Omental fat pad (tissue), 4 donors: ENCODE data around the gene TTLL3. TPM values are rescaled to one million over a fixed set of nuclear protein-coding genes. Genes with fewer than 3 reads are reported as not detected.
A peak's percentile ranks its signal among the peaks of the same experiment; 100 is the strongest.
"Not testable (repeated sequence)": the region's sequence is repeated elsewhere in the genome, so short reads cannot be mapped to it uniquely, and the experiment has no call there.

ENCODE experiments used
- ATAC-seq: fragments of 150-250 bp; one replicate; pipeline ENCODE4 v1.9.1; 2016; ENCODE audit warnings: mild to moderate bottlenecking, moderate library complexity; ENCODE audit not compliant: low FRiP score
- DNase-seq: peaks from one replicate; pipeline ENCODE4 v3.0.0-alpha.2; 2019; ENCODE audit warnings: low spot score
- CTCF ChIP-seq, 3 donors: fragments of 450-650 bp; IDR thresholded peaks; one replicate each; pipeline ENCODE4 v1.5.1; 2016 to 2017; ENCODE audit warnings: antibody characterized with exemption in 3 of 3, mild to moderate bottlenecking in 3 of 3, moderate library complexity in 2 of 3
- total RNA-seq, 4 donors: library from RNA; depleted of rRNA; stranded (reverse); fragments of >200 nt; gene quantifications; one replicate each; pipeline ENCODE4 v1.1.0, GENCODE V29; 2016

The TTLL3 gene
- total RNA-seq, 4 donors from 2014 or later, result 40.4 to 91.1 (median 54.7) TPM

GRCh38 chr3:9838856-9839255 lies 28.8 kb downstream of the TTLL3 start:
- no peak for TF ChIP-seq CTCF (IDR thresholded peaks at IDR 0.05)
- ATAC-seq (no peak), DNase-seq (no peak)

- ATAC-seq (no peak), DNase-seq (no peak)
- TF ChIP-seq CTCF (IDR thresholded peaks at IDR 0.05), result no peak
These were observed 31.0 kb downstream of the TTLL3 start for GRCh38 chr3:9841015-9841414.

- TF ChIP-seq CTCF (IDR thresholded peaks at IDR 0.05), result no peak
- DNase-seq (peak; percentile 99), ATAC-seq (peak; percentile 98)
These were observed 33.8 kb downstream of the TTLL3 start, which contains the start of gene RPUSD3 for GRCh38 chr3:9843715-9844438. Gene RPUSD3 (minus strand): TSS chr3:9844008. CDS start chr3:9843990, 18 bp downstream.

- ATAC-seq, result no peak
- no peak for DNase-seq
- TF ChIP-seq CTCF (IDR thresholded peaks at IDR 0.05), result no peak
These were observed 36.2 kb downstream of the TTLL3 start for GRCh38 chr3:9846231-9846630.

GRCh38 chr3:9846931-9847488 lies 36.9 kb downstream of the TTLL3 start:
- DNase-seq (no peak), ATAC-seq (no peak)
- no peak for TF ChIP-seq CTCF (IDR thresholded peaks at IDR 0.05)

- ATAC-seq, DNase-seq: not testable (repeated sequence)
These were observed 37.8 kb downstream of the TTLL3 start for GRCh38 chr3:9847870-9848269.

- DNase-seq, ATAC-seq: not testable (repeated sequence)
These were observed 38.8 kb downstream of the TTLL3 start for GRCh38 chr3:9848860-9849259.

- not testable (repeated sequence) for DNase-seq, ATAC-seq
These were observed 41.3 kb downstream of the TTLL3 start for GRCh38 chr3:9851383-9851782.

GRCh38 chr3:9851926-9852325 lies 41.9 kb downstream of the TTLL3 start:
- DNase-seq, ATAC-seq: not testable (repeated sequence)
